GM12878 (cell line): ENCODE data around the gene TNS4. TPM values are rescaled to one million over a fixed set of nuclear protein-coding genes. Genes with fewer than 3 reads are reported as not detected.

ENCODE experiments used
- ATAC-seq: fragments of 200-7000 bp; cut with Tn5 transposase; 3 replicates; pipeline ENCODE4 v1.9.1; 2020; ENCODE audit warnings: mild to moderate bottlenecking, moderate library complexity
- BruUV-seq: library from RNA; stranded (reverse); fragments of 400-500 nt; replicated peaks from 2 replicates; lab custom pipeline; 2021; lab: Mats Ljungman, UMichigan
- CTCF ChIA-PET: fragments of 300-600 bp; sonication (Branson Sonifier 250); formaldehyde crosslinking; extraction: SDS; loops from one replicate; lab custom pipeline; 2021; ENCODE audit warnings: inconsistent platforms; lab: Yijun Ruan, JAX
- POLR2A ChIA-PET: fragments of 350-600 bp; formaldehyde crosslinking; extraction: SDS; loops from one replicate; lab custom pipeline; 2021; ENCODE audit warnings: inconsistent platforms; lab: Charles Lee
- RAD21 ChIA-PET: fragments of 300-600 bp; sonication (Branson Sonifier 250); formaldehyde crosslinking; loops from one replicate; lab custom pipeline; 2023; ENCODE audit warnings: antibody characterized with exemption; ENCODE audit not compliant: unreplicated experiment; lab: Charles Lee
- SMC1A ChIA-PET: fragments of 300-600 bp; sonication (Branson Sonifier 250); formaldehyde crosslinking; loops from one replicate; lab custom pipeline; 2023; ENCODE audit not compliant: unreplicated experiment, uncharacterized antibody; lab: Charles Lee
- DNase-seq: peaks from one replicate; pipeline ENCODE4 v3.0.0-alpha.2; 2011; ENCODE audit warnings: low read depth, low spot score
- FAIRE-seq: peaks from 3 replicates; lab custom pipeline; 2011; peaks lifted over from hg19 to GRCh38; lab: Jason Lieb, UNC
- H2AFZ ChIP-seq: 2 replicates; pipeline ENCODE4 v1.6.0; 2011; ENCODE audit warnings: low read depth, low read length, control low read depth; ENCODE audit not compliant: control insufficient read depth
- H3K27ac ChIP-seq: 2 replicates; pipeline ENCODE4 v1.5.1; 2011; ENCODE audit warnings: control low read depth; ENCODE audit not compliant: control insufficient read depth, insufficient read depth
- H3K27me3 ChIP-seq, 2 experiments: replicated peaks in 1 of 2; 2 replicates each; pipeline versions ENCODE4 v1.6.0 to v1.6.1; 2011; ENCODE audit warnings: low read length in 1 of 2; ENCODE audit not compliant: control insufficient read depth in 2 of 2, insufficient read depth in 2 of 2
- H3K36me3 ChIP-seq, 2 experiments: 2 replicates each; pipeline ENCODE4 v1.5.1; 2011; ENCODE audit warnings: low read length in 1 of 2; ENCODE audit not compliant: control insufficient read depth in 2 of 2, insufficient read depth in 2 of 2
- H3K4me1 ChIP-seq: 2 replicates; pipeline ENCODE4 v1.6.1; 2011; ENCODE audit warnings: mild to moderate bottlenecking, low read length, moderate library complexity, mixed read lengths; ENCODE audit not compliant: control insufficient read depth, insufficient read depth
- H3K4me2 ChIP-seq: 2 replicates; pipeline ENCODE4 v1.6.0; 2011; ENCODE audit warnings: control low read depth; ENCODE audit not compliant: control insufficient read depth, insufficient read depth
- H3K4me3 ChIP-seq: fragments of 200-600 bp; sonication (generic); 2 replicates; pipeline ENCODE4 v1.5.1; 2016
- H3K79me2 ChIP-seq: 2 replicates; pipeline ENCODE4 v1.6.0; 2011; ENCODE audit warnings: low read length; ENCODE audit not compliant: control insufficient read depth, insufficient read depth
- H3K9ac ChIP-seq: 2 replicates; pipeline ENCODE4 v1.8.0; 2011; ENCODE audit warnings: low read length, control low read depth, mixed read lengths; ENCODE audit not compliant: control insufficient read depth, insufficient read depth
- H3K9me3 ChIP-seq: replicated peaks from 3 replicates; pipeline ENCODE4 v1.5.1; 2011; ENCODE audit warnings: mild to moderate bottlenecking, low read length; ENCODE audit not compliant: control insufficient read depth, insufficient read depth
- H4K20me1 ChIP-seq: 2 replicates; pipeline ENCODE4 v1.6.0; 2011; ENCODE audit not compliant: control insufficient read depth, insufficient read depth
- CREM ChIP-seq: IDR thresholded peaks from 2 replicates; pipeline ENCODE4 v1.6.1; 2014; ENCODE audit warnings: antibody characterized with exemption, low read depth
- FOS ChIP-seq: IDR thresholded peaks from 3 replicates; pipeline ENCODE4 v1.6.1; 2011; ENCODE audit warnings: borderline replicate concordance; ENCODE audit not compliant: insufficient read length; ENCODE audit errors: extremely low read depth
- GATAD2B ChIP-seq: fragments of 450-650 bp; conservative IDR thresholded peaks from 2 replicates; pipeline ENCODE4 v1.6.1; 2017; ENCODE audit warnings: low read depth, mild to moderate bottlenecking, moderate library complexity
- HCFC1 ChIP-seq: fragments of 150-350 bp; IDR thresholded peaks from 2 replicates; pipeline ENCODE4 v1.6.1; 2014; ENCODE audit warnings: low read length
- JUND ChIP-seq: IDR thresholded peaks from 2 replicates; pipeline ENCODE4 v1.6.1; 2012; ENCODE audit warnings: low read depth, mild to moderate bottlenecking, low read length, improper control_type of control experiment, moderate library complexity
- RAD21 ChIP-seq: IDR thresholded peaks from 2 replicates; pipeline ENCODE4 v1.6.1; 2011; ENCODE audit warnings: mild to moderate bottlenecking, low read depth, low read length, moderate library complexity; ENCODE audit not compliant: insufficient read depth
- SMARCA5 ChIP-seq: fragments of 450-650 bp; IDR thresholded peaks from 2 replicates; pipeline ENCODE4 v1.6.1; 2017; ENCODE audit warnings: mild to moderate bottlenecking
- TARDBP ChIP-seq: IDR thresholded peaks from 2 replicates; pipeline ENCODE4 v1.6.1; 2016; ENCODE audit warnings: borderline replicate concordance
- ZBED1 ChIP-seq: IDR thresholded peaks from 2 replicates; pipeline ENCODE4 v1.6.1; 2016; ENCODE audit warnings: borderline replicate concordance
- WGBS: methylation state at CpG from one replicate; pipeline ENCODE4 v1.1.6; 2016; ENCODE audit warnings: low lambda C conversion rate; ENCODE audit not compliant: insufficient replicate concordance, insufficient coverage; ENCODE audit errors: missing lambda C conversion rate; 5-methylcytosine and 5-hydroxymethylcytosine counted together
- in situ Hi-C: fragments of 300-500 bp; cut with MboI; formaldehyde crosslinking; loops from 9 replicates; pipeline ENCODE4 v1.14.3; 2018; ENCODE audit warnings: mixed read lengths
- intact Hi-C: fragments of 100-400 bp; cut with micrococcal nuclease; formaldehyde crosslinking; loops from one replicate; pipeline ENCODE4 v1.14.2; 2022; ENCODE audit not compliant: unreplicated experiment
- polyA plus RNA-seq, 11 experiments: library from polyadenylated mRNA; depleted of rRNA in 4 of 11; unstranded in 6 of 11; stranded (reverse) in 5 of 11; fragments of >200 nt; fragmentation: Nextera tagmentation in 4 of 11; fragmentation: Illumina TruSeq in 1 of 11; extraction: Ambion mirVana in 4 of 11; extraction: Trizol in 1 of 11; gene quantifications; 1 replicate in 1 of 11; 2 replicates in 10 of 11; pipeline versions ENCODE4 v1.2.1 to v1.2.3, GENCODE V29; 2011 to 2016; ENCODE audit warnings: inconsistent platforms in 2 of 11, missing spikeins in 2 of 11, low read depth in 1 of 11
- total RNA-seq, 4 experiments: library from RNA; depleted of rRNA in 3 of 4; stranded (reverse); fragments of >200 nt in 3 of 4; fragmentation: Illumina TruSeq in 1 of 4; extraction: Trizol in 1 of 4; gene quantifications; 2 replicates each; pipeline versions ENCODE4 v1.2.1 to v1.2.3, GENCODE V29; 2013 to 2021
- TF ChIP-seq, protein P1 (sequence below): fragments of 450-650 bp; IDR thresholded peaks from 2 replicates; pipeline ENCODE4 v1.6.1; 2017; ENCODE audit warnings: mild to moderate bottlenecking, moderate library complexity
- TF ChIP-seq, protein P2 (sequence below): fragments of 450-650 bp; IDR thresholded peaks from 2 replicates; pipeline ENCODE4 v1.6.1; 2017; ENCODE audit warnings: antibody characterized with exemption, mild to moderate bottlenecking, moderate library complexity
- TF ChIP-seq, protein P3 (sequence below): fragments of 450-650 bp; IDR thresholded peaks from 2 replicates; pipeline ENCODE4 v1.6.1; 2017; ENCODE audit warnings: low read depth, mild to moderate bottlenecking, moderate library complexity

TNS4 gene
- total and polyA plus RNA-seq, 10 of the 15 experiments (the other 5 are each of a cell fraction or from before 2014, with no cell fraction given) = 0.10 to 0.90 (median 0.68) TPM; not detected in 2

DNA sequence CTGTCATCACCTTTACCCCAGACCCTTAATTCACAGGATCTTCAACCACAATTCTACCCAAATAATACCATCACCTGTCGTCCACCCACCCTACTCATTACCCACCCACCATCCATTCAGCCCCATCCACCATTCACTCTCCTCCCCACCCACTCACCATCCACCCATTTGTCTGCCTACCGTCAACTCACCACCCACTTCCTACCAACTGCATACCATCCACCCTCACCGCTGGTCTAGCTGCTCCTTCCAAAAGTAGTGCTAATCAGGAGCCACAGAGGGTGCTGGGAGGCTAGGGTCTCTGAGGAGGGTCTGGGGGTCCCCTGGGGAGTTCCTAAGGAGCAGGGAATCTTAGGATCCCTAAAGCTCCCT is 70.2 kb downstream of the TNS4 start:
- no peak overlapping the region for H2AFZ ChIP-seq
- ChIA-PET RAD21 (no interaction called here), POLR2A (interaction anchor here (1.3 kb wide), 1 partner anchor 13 kb away, joined by 4 read pairs; the partner anchor contains the start of gene TOP2A), CTCF (interaction anchor here (0.5 to 1.4 kb wide), 4 partner anchors 15 to 171 kb away, joined by 3 to 4 read pairs (median 3); no protein-coding TSS in a partner anchor), SMC1A (interaction anchor here (0.6 to 1.6 kb wide), 4 partner anchors 9 to 338 kb away, joined by 3 to 5 read pairs (median 4); partner anchors contain the start of gene TOP2A)
- no TSS peak for BruUV-seq
- no peaks in the 10 kb centered on the region for H3K4me1 ChIP-seq
- FAIRE-seq (no peak), ATAC-seq (no peak), DNase-seq (no peak)
- no peaks in the 10 kb centered on the region for H3K36me3 ChIP-seq
- no peak overlapping the region for H3K4me2 ChIP-seq
- H3K79me2 ChIP-seq = no peaks in the 10 kb centered on the region
- 31% methylated on average over 3 of the region's 3 CpGs for WGBS
- H4K20me1 ChIP-seq = no peaks in the 10 kb centered on the region
- H3K27ac ChIP-seq = no peak overlapping the region
- no peaks in the 10 kb centered on the region; the same call in 2 of the 3 replicates for H3K9me3 ChIP-seq
- no peak overlapping the region for H3K9ac ChIP-seq
- intact Hi-C loops (no loop called here), in situ Hi-C loops (loop anchor here (25.0 kb wide), 1 partner anchor 106 kb away; no protein-coding TSS in a partner anchor)
- H3K27me3 ChIP-seq = 0 out of 4 replicates have a peak, but pooled peaks cover 0 to 3% of the 10 kb centered on the region in 2 experiments
- H3K4me3 ChIP-seq = no peak overlapping the region
- TF ChIP-seq TARDBP = no peak
- TF ChIP-seq, protein P1, sequence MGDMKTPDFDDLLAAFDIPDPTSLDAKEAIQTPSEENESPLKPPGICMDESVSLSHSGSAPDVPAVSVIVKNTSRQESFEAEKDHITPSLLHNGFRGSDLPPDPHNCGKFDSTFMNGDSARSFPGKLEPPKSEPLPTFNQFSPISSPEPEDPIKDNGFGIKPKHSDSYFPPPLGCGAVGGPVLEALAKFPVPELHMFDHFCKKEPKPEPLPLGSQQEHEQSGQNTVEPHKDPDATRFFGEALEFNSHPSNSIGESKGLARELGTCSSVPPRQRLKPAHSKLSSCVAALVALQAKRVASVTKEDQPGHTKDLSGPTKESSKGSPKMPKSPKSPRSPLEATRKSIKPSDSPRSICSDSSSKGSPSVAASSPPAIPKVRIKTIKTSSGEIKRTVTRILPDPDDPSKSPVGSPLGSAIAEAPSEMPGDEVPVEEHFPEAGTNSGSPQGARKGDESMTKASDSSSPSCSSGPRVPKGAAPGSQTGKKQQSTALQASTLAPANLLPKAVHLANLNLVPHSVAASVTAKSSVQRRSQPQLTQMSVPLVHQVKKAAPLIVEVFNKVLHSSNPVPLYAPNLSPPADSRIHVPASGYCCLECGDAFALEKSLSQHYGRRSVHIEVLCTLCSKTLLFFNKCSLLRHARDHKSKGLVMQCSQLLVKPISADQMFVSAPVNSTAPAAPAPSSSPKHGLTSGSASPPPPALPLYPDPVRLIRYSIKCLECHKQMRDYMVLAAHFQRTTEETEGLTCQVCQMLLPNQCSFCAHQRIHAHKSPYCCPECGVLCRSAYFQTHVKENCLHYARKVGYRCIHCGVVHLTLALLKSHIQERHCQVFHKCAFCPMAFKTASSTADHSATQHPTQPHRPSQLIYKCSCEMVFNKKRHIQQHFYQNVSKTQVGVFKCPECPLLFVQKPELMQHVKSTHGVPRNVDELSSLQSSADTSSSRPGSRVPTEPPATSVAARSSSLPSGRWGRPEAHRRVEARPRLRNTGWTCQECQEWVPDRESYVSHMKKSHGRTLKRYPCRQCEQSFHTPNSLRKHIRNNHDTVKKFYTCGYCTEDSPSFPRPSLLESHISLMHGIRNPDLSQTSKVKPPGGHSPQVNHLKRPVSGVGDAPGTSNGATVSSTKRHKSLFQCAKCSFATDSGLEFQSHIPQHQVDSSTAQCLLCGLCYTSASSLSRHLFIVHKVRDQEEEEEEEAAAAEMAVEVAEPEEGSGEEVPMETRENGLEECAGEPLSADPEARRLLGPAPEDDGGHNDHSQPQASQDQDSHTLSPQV = no peak
- TF ChIP-seq CREM = no peak
- no peak for TF ChIP-seq ZBED1
- no peak for TF ChIP-seq FOS
- TF ChIP-seq, protein P2, sequence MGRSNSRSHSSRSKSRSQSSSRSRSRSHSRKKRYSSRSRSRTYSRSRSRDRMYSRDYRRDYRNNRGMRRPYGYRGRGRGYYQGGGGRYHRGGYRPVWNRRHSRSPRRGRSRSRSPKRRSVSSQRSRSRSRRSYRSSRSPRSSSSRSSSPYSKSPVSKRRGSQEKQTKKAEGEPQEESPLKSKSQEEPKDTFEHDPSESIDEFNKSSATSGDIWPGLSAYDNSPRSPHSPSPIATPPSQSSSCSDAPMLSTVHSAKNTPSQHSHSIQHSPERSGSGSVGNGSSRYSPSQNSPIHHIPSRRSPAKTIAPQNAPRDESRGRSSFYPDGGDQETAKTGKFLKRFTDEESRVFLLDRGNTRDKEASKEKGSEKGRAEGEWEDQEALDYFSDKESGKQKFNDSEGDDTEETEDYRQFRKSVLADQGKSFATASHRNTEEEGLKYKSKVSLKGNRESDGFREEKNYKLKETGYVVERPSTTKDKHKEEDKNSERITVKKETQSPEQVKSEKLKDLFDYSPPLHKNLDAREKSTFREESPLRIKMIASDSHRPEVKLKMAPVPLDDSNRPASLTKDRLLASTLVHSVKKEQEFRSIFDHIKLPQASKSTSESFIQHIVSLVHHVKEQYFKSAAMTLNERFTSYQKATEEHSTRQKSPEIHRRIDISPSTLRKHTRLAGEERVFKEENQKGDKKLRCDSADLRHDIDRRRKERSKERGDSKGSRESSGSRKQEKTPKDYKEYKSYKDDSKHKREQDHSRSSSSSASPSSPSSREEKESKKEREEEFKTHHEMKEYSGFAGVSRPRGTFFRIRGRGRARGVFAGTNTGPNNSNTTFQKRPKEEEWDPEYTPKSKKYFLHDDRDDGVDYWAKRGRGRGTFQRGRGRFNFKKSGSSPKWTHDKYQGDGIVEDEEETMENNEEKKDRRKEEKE = no peak
- TF ChIP-seq HCFC1 = no peak
- TF ChIP-seq JUND = no peak
- no peak for TF ChIP-seq SMARCA5
- TF ChIP-seq, protein P3, sequence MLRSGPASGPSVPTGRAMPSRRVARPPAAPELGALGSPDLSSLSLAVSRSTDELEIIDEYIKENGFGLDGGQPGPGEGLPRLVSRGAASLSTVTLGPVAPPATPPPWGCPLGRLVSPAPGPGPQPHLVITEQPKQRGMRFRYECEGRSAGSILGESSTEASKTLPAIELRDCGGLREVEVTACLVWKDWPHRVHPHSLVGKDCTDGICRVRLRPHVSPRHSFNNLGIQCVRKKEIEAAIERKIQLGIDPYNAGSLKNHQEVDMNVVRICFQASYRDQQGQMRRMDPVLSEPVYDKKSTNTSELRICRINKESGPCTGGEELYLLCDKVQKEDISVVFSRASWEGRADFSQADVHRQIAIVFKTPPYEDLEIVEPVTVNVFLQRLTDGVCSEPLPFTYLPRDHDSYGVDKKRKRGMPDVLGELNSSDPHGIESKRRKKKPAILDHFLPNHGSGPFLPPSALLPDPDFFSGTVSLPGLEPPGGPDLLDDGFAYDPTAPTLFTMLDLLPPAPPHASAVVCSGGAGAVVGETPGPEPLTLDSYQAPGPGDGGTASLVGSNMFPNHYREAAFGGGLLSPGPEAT = no peak
- no peak for TF ChIP-seq GATAD2B
- no peak for TF ChIP-seq RAD21
